HepG2 (cell line): ENCODE results near the gene HSPB6. TPM values are rescaled to one million over a fixed set of nuclear protein-coding genes. Genes with fewer than 3 reads are reported as not detected.

Source experiments
- ATAC-seq: fragments of 200-7000 bp; cut with Tn5 transposase; 3 replicates; pipeline ENCODE4 v1.9.1; 2020; ENCODE audit warnings: mild to moderate bottlenecking, moderate library complexity
- BruUV-seq: library from RNA; stranded (reverse); fragments of 400-500 nt; replicated peaks from 2 replicates; lab custom pipeline; 2021; lab: Mats Ljungman, UMichigan
- CTCF ChIA-PET: fragments of 300-600 bp; formaldehyde crosslinking; extraction: SDS; loops from one replicate; lab custom pipeline; 2021; ENCODE audit warnings: low total read pairs, inconsistent platforms, low intra/inter-chr PET ratio; lab: Yijun Ruan, JAX
- POLR2A ChIA-PET: fragments of 350-600 bp; sonication (Branson Sonifier 250); formaldehyde crosslinking; loops from one replicate; lab custom pipeline; 2020; ENCODE audit warnings: antibody characterized with exemption, inconsistent platforms; lab: Yijun Ruan, JAX
- DNase-seq: peaks from one replicate; pipeline ENCODE4 v3.0.0-alpha.2; 2015; ENCODE audit warnings: low spot score
- FAIRE-seq: peaks from 3 replicates; lab custom pipeline; 2011; peaks lifted over from hg19 to GRCh38; lab: Jason Lieb, UNC
- H2AFZ ChIP-seq: one replicate; pipeline ENCODE4 v1.6.1; 2011; ENCODE audit warnings: low read length, inconsistent platforms
- H3K27ac ChIP-seq: fragments of 300-600 bp; 3 replicates; pipeline ENCODE4 v1.8.0; 2011; ENCODE audit warnings: mixed run types, mild to moderate bottlenecking, mixed read lengths, low read length, inconsistent platforms; ENCODE audit not compliant: insufficient read depth; ENCODE audit errors: extremely low read length
- H3K27me3 ChIP-seq, 2 experiments: fragments of 200-600 bp in 1 of 2; 2 replicates in 1 of 2; 3 replicates in 1 of 2; pipeline versions ENCODE4 v1.6.0 to v1.8.0; 2011; ENCODE audit warnings: low read length in 2 of 2, mild to moderate bottlenecking in 2 of 2, moderate library complexity in 2 of 2, inconsistent platforms in 1 of 2; ENCODE audit not compliant: insufficient read depth in 2 of 2, control insufficient read depth in 1 of 2
- H3K36me3 ChIP-seq, 2 experiments: fragments of 200-600 bp in 1 of 2; replicated peaks in 1 of 2; 2 replicates in 1 of 2; 3 replicates in 1 of 2; pipeline versions ENCODE4 v1.5.1 to v1.8.0; 2011; ENCODE audit warnings: low read length in 2 of 2, inconsistent platforms in 1 of 2; ENCODE audit not compliant: insufficient read depth in 2 of 2, control insufficient read depth in 1 of 2
- H3K4me1 ChIP-seq: 2 replicates; pipeline ENCODE4 v1.5.1; 2012; ENCODE audit warnings: low read length, inconsistent platforms; ENCODE audit not compliant: insufficient read depth
- H3K4me2 ChIP-seq: 2 replicates; pipeline ENCODE4 v1.6.0; 2011; ENCODE audit warnings: low read depth, low read length, inconsistent platforms
- H3K4me3 ChIP-seq, 3 experiments: fragments of 200-600 bp in 1 of 3; sonication (generic), shearing (Covaris generic) in 1 of 3; replicated peaks in 1 of 3; 2 replicates each; pipeline ENCODE4 v1.5.1; 2011 to 2016; ENCODE audit warnings: low read length in 3 of 3, inconsistent platforms in 2 of 3, low read depth in 2 of 3, mild to moderate bottlenecking in 2 of 3, control low read depth in 1 of 3, mixed read lengths in 1 of 3; ENCODE audit not compliant: insufficient read depth in 1 of 3
- H3K79me2 ChIP-seq: one replicate; pipeline ENCODE4 v1.6.1; 2011; ENCODE audit warnings: low read length, inconsistent platforms; ENCODE audit not compliant: insufficient read depth
- H3K9ac ChIP-seq: 2 replicates; pipeline ENCODE4 v1.6.0; 2011; ENCODE audit warnings: mild to moderate bottlenecking, low read depth, low read length, inconsistent platforms; ENCODE audit not compliant: insufficient read depth
- H3K9me3 ChIP-seq: 2 replicates; pipeline ENCODE4 v1.5.1; 2012; ENCODE audit warnings: mild to moderate bottlenecking, low read length
- H4K20me1 ChIP-seq: 2 replicates; pipeline ENCODE4 v1.6.0; 2011; ENCODE audit warnings: inconsistent platforms, mild to moderate bottlenecking, low read length, moderate library complexity; ENCODE audit not compliant: insufficient read depth
- ZKSCAN8 ChIP-seq: IDR thresholded peaks from 2 replicates; pipeline ENCODE4 v1.6.1; 2016; ENCODE audit warnings: borderline replicate concordance, missing genetic modification reagents, missing compliant biosample characterization
- ZNF12 ChIP-seq: sonication (generic); formaldehyde crosslinking; IDR thresholded peaks from 2 replicates; pipeline ENCODE4 v1.5.0; 2020; ENCODE audit warnings: missing genetic modification reagents
- ZNF326 ChIP-seq: sonication (generic); formaldehyde crosslinking; IDR thresholded peaks from 2 replicates; pipeline ENCODE4 v1.4.0; 2020; ENCODE audit warnings: missing genetic modification reagents, borderline replicate concordance
- WGBS: methylation state at CpG from one replicate; pipeline ENCODE4 v1.1.6; 2017; ENCODE audit warnings: low lambda C conversion rate; 5-methylcytosine and 5-hydroxymethylcytosine counted together
- in situ Hi-C: cut with HindIII; loops from 2 replicates; pipeline ENCODE4 v1.10.0; 2017; ENCODE audit warnings: low pct_unique_long_range_greater_than_20kb; ENCODE audit not compliant: extremely low pct_ligation_motif_present
- intact Hi-C: fragments of 100-400 bp; cut with micrococcal nuclease; formaldehyde crosslinking; loops from one replicate; pipeline ENCODE4 v1.10.0; 2022; ENCODE audit not compliant: unreplicated experiment
- polyA plus RNA-seq, 8 experiments: library from polyadenylated mRNA; depleted of rRNA in 3 of 8; stranded (reverse) in 7 of 8; unstranded in 1 of 8; fragments of >200 nt; fragmentation: Illumina TruSeq in 4 of 8; extraction: Trizol in 4 of 8; gene quantifications; 2 replicates each; pipeline versions ENCODE4 v1.2.1 to v1.2.3, GENCODE V29; 2011 to 2016; ENCODE audit warnings: low read depth in 4 of 8, missing spikeins in 1 of 8, mixed read lengths in 1 of 8; ENCODE audit not compliant: insufficient read depth in 1 of 8
- total RNA-seq, 5 experiments: library from RNA; depleted of rRNA; stranded (reverse); fragments of >200 nt; fragmentation: Illumina TruSeq; extraction: Trizol; gene quantifications; 2 replicates each; pipeline ENCODE4 v1.2.3, GENCODE V29; 2016; ENCODE audit warnings: low read depth in 1 of 5
- TF ChIP-seq, protein P1 (sequence below): IDR thresholded peaks from 2 replicates; pipeline ENCODE4 v1.6.1; 2016
- TF ChIP-seq, protein P2 (sequence below): sonication (generic); formaldehyde crosslinking; IDR thresholded peaks from 2 replicates; pipeline ENCODE4 v1.5.0; 2020; ENCODE audit warnings: missing genetic modification reagents

HSPB6 gene
- total and polyA plus RNA-seq, 2 of the 13 experiments (the other 11 are each of a cell fraction or from before 2014, with no cell fraction given): 0.18 TPM; not detected in 1

GRCh38 chr19:35760711-35761349 is 4.0 kb upstream of the HSPB6 start:
- Histone ChIP-seq H2AFZ (no peak overlapping the region), H3K9ac (no peak overlapping the region), H3K27me3 (no peaks in the 10 kb centered on the region), H3K4me1 (peaks cover 20% of the 10 kb centered on the region), H3K9me3 (no peaks in the 10 kb centered on the region), H4K20me1 (no peaks in the 10 kb centered on the region), H3K79me2 (peaks cover 6% of the 10 kb centered on the region), H3K36me3 (peaks cover 4 to 24% of the 10 kb centered on the region in 2 experiments; a peak in 4 of 5 replicates), H3K4me2 (no peak overlapping the region), H3K27ac (no peak overlapping the region), H3K4me3 (no peak overlapping the region)
- 100% methylated on average over 4 of the region's 4 CpGs for WGBS
- no peak for TF ChIP-seq ZKSCAN8
- TF ChIP-seq, protein P1, sequence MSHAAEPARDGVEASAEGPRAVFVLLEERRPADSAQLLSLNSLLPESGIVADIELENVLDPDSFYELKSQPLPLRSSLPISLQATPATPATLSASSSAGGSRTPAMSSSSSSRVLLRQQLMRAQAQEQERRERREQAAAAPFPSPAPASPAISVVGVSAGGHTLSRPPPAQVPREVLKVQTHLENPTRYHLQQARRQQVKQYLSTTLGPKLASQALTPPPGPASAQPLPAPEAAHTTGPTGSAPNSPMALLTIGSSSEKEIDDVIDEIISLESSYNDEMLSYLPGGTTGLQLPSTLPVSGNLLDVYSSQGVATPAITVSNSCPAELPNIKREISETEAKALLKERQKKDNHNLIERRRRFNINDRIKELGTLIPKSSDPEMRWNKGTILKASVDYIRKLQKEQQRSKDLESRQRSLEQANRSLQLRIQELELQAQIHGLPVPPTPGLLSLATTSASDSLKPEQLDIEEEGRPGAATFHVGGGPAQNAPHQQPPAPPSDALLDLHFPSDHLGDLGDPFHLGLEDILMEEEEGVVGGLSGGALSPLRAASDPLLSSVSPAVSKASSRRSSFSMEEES (CRISPR knock-in tag): no peak
- TF ChIP-seq, protein P2, sequence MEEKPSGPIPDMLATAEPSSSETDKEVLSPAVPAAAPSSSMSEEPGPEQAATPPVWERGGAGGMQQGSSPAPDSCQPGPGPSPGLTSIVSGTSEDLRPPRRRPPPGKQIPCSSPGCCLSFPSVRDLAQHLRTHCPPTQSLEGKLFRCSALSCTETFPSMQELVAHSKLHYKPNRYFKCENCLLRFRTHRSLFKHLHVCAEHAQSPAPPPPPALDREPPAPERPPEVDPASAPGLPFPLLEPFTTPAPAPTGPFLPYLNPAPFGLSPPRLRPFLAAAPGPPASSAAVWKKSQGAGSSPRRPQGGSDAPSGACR (CRISPR knock-in tag): no peak
- no peak for TF ChIP-seq ZNF326 (CRISPR knock-in tag)
- TF ChIP-seq ZNF12 (CRISPR knock-in tag): peak; percentile 97
- in situ Hi-C loops: no loop called here
- intact Hi-C loops: no loop called here
- no peak for DNase-seq
- ATAC-seq: no peak
- ChIA-PET CTCF (no interaction called here), POLR2A (interaction anchor here (1.0 kb wide), 1 partner anchor 13 kb away, joined by 3 read pairs; the partner anchor contains the start of gene LIN37)
- FAIRE-seq: no peak
- no TSS peak for BruUV-seq
